A673 (cell line): Measurements from ENCODE around the gene GGA1.

Experiments used
- EZH2 ChIP-seq: fragments of 200-600 bp; sonication (generic); IDR thresholded peaks from 2 replicates; pipeline ENCODE4 v1.6.1; 2017; ENCODE audit warnings: borderline replicate concordance, low read depth, mild to moderate bottlenecking, mixed read lengths, antibody characterized with exemption, low read length; ENCODE audit not compliant: poor library complexity, severe bottlenecking
- TF ChIP-seq, protein P1 (sequence below): fragments of 300-800, 200-600 bp; sonication (generic); conservative IDR thresholded peaks from 2 replicates; pipeline ENCODE4 v1.5.1; 2017; ENCODE audit warnings: low read depth, mild to moderate bottlenecking, antibody characterized with exemption, low read length, moderate library complexity, mixed read lengths

DNA sequence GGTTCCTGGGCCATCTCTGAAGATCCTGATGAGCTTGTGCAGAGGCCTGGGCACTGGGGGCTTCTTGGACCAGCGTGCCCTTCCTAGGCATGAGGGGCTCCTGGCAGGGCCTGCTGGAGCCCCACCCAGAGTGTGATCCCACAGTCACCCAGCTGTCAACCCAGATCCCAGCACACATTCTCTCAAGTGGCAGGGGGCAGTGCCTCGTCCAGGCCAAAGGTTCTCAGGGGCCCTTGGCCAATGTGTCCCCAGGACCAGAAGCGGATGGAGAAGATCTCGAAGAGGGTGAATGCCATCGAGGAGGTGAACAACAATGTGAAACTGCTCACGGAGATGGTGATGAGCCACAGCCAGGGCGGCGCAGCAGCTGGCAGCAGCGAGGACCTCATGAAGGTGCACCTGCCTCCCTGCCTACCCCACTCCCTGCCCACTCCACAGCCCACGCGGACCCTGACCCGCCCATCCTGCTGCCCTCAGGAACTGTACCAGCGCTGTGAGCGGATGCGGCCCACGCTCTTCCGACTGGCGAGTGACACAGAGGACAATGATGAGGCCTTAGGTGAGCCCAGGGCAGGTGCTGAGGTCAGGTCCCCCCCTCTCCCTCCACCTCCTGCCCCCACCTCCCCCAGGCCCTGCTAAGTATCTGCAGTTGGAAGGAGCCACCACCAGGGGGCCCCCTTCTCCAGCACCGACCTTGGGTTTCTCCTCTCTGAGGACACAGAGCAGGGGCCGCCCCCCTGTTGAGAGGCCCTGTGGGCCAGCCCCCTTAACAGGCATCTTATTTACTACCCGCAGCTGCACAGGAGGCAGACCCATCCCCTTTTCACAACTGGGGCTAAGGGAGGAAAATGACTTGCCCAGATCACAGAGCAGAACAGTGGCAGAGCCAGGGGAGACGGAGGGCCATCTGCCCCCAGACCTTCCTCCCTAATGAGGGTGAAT, 14.7 kb downstream of the GGA1 start:
- TF ChIP-seq, protein P1, sequence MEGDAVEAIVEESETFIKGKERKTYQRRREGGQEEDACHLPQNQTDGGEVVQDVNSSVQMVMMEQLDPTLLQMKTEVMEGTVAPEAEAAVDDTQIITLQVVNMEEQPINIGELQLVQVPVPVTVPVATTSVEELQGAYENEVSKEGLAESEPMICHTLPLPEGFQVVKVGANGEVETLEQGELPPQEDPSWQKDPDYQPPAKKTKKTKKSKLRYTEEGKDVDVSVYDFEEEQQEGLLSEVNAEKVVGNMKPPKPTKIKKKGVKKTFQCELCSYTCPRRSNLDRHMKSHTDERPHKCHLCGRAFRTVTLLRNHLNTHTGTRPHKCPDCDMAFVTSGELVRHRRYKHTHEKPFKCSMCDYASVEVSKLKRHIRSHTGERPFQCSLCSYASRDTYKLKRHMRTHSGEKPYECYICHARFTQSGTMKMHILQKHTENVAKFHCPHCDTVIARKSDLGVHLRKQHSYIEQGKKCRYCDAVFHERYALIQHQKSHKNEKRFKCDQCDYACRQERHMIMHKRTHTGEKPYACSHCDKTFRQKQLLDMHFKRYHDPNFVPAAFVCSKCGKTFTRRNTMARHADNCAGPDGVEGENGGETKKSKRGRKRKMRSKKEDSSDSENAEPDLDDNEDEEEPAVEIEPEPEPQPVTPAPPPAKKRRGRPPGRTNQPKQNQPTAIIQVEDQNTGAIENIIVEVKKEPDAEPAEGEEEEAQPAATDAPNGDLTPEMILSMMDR = peak; percentile 95
- no peak for TF ChIP-seq EZH2
